Smooth muscle cell (in vitro differentiated cells): ENCODE measurements around the gene ZFYVE16. TPM values are rescaled to one million over a fixed set of nuclear protein-coding genes. Genes with fewer than 3 reads are reported as not detected.

Source experiments
- DNase-seq: peaks from one replicate; lab custom pipeline; 2025; ENCODE audit not compliant: unreplicated experiment; lab: John Stamatoyannopoulos, UW
- H2AFZ ChIP-seq: fragments of 200-600 bp; sonication (generic); 2 replicates; pipeline ENCODE4 v1.6.0; 2016; ENCODE audit warnings: antibody characterized with exemption, low read depth, mild to moderate bottlenecking
- H3F3A ChIP-seq: fragments of 200-600 bp; sonication (generic); 2 replicates; pipeline ENCODE4 v1.6.0; 2017; ENCODE audit warnings: antibody characterized with exemption, low read depth
- H3K27ac ChIP-seq: fragments of 200-600 bp; sonication (generic); 2 replicates; pipeline ENCODE4 v1.5.1; 2016; ENCODE audit warnings: low read depth, mild to moderate bottlenecking
- H3K27me3 ChIP-seq: fragments of 200-600 bp; sonication (generic); 2 replicates; pipeline ENCODE4 v1.6.1; 2016; ENCODE audit warnings: low read depth, mild to moderate bottlenecking
- H3K36me3 ChIP-seq: fragments of 200-600 bp; sonication (generic); 2 replicates; pipeline ENCODE4 v1.5.1; 2016; ENCODE audit warnings: low read depth
- H3K4me1 ChIP-seq: fragments of 200-600 bp; sonication (generic); 2 replicates; pipeline ENCODE4 v1.5.1; 2016; ENCODE audit warnings: low read depth
- H3K4me2 ChIP-seq: fragments of 200-600 bp; sonication (generic); 2 replicates; pipeline ENCODE4 v1.6.0; 2016; ENCODE audit warnings: mild to moderate bottlenecking
- H3K4me3 ChIP-seq: fragments of 200-600 bp; sonication (generic); 2 replicates; pipeline ENCODE4 v1.5.1; 2016; ENCODE audit warnings: mild to moderate bottlenecking
- H3K79me2 ChIP-seq: fragments of 200-600 bp; sonication (generic); 2 replicates; pipeline ENCODE4 v1.6.0; 2016; ENCODE audit warnings: low read depth, mild to moderate bottlenecking
- H3K9ac ChIP-seq: fragments of 200-600 bp; sonication (generic); 2 replicates; pipeline ENCODE4 v1.6.0; 2016; ENCODE audit warnings: low read depth
- H3K9me3 ChIP-seq: fragments of 200-600 bp; sonication (generic); replicated peaks from 2 replicates; pipeline ENCODE4 v1.5.1; 2016; ENCODE audit warnings: low read depth
- H4K20me1 ChIP-seq: fragments of 200-600 bp; sonication (generic); 2 replicates; pipeline ENCODE4 v1.6.0; 2016; ENCODE audit warnings: low read depth
- WGBS: methylation state at CpG from one replicate; pipeline ENCODE4 v1.1.7; 2016; ENCODE audit warnings: low lambda C conversion rate; 5-methylcytosine and 5-hydroxymethylcytosine counted together
- polyA plus RNA-seq: library from polyadenylated mRNA; unstranded; fragments of >200 nt; fragmentation: Nextera tagmentation; extraction: Ambion mirVana; gene quantifications from 2 replicates; pipeline ENCODE4 v1.2.1, GENCODE V29; 2016
- total RNA-seq: library from RNA; depleted of rRNA; stranded (reverse); fragments of >200 nt; gene quantifications from 2 replicates; pipeline ENCODE4 v1.2.3, GENCODE V29; 2014
- TF ChIP-seq, protein P1 (sequence below): fragments of 200-600 bp; sonication (generic); IDR thresholded peaks from 2 replicates; pipeline ENCODE4 v1.5.1; 2017; ENCODE audit warnings: borderline replicate concordance, mild to moderate bottlenecking, antibody characterized with exemption; ENCODE audit not compliant: insufficient read depth, poor library complexity, severe bottlenecking

The ZFYVE16 gene
- total and polyA plus RNA-seq, 2 experiments from 2014 or later = 16.5 to 40.9 TPM

- WGBS = 85% methylated on average over 2 of the region's 2 CpGs
- Histone ChIP-seq H3K4me1 (no peaks in the 10 kb centered on the region), H3F3A (no peaks in the 10 kb centered on the region), H3K79me2 (peaks cover 6% of the 10 kb centered on the region), H3K27ac (no peak overlapping the region), H3K9me3 (no peaks in the 10 kb centered on the region), H4K20me1 (peaks cover 4% of the 10 kb centered on the region), H3K27me3 (no peaks in the 10 kb centered on the region), H2AFZ (peak overlapping the region; percentile 47), H3K9ac (no peak overlapping the region), H3K4me3 (no peak overlapping the region), H3K4me2 (no peak overlapping the region), H3K36me3 (no peaks in the 10 kb centered on the region)
- DNase-seq = no peak
- TF ChIP-seq, protein P1, sequence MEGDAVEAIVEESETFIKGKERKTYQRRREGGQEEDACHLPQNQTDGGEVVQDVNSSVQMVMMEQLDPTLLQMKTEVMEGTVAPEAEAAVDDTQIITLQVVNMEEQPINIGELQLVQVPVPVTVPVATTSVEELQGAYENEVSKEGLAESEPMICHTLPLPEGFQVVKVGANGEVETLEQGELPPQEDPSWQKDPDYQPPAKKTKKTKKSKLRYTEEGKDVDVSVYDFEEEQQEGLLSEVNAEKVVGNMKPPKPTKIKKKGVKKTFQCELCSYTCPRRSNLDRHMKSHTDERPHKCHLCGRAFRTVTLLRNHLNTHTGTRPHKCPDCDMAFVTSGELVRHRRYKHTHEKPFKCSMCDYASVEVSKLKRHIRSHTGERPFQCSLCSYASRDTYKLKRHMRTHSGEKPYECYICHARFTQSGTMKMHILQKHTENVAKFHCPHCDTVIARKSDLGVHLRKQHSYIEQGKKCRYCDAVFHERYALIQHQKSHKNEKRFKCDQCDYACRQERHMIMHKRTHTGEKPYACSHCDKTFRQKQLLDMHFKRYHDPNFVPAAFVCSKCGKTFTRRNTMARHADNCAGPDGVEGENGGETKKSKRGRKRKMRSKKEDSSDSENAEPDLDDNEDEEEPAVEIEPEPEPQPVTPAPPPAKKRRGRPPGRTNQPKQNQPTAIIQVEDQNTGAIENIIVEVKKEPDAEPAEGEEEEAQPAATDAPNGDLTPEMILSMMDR = no peak
Observed at GRCh38 chr5:80403782-80404181, 4.1 kb upstream of the ZFYVE16 start.

GRCh38 chr5:80406980-80407734 is 707 bp upstream of the ZFYVE16 start:
- H3K9me3 ChIP-seq = no peaks in the 10 kb centered on the region
- TF ChIP-seq, protein P1 = no peak
- peaks cover 40% of the 10 kb centered on the region for H3K79me2 ChIP-seq
- H3K27ac ChIP-seq = peak overlapping the region; percentile 93
- peak overlapping the region; percentile 89 for H2AFZ ChIP-seq
- H3K9ac ChIP-seq = peak overlapping the region; percentile 81
- H4K20me1 ChIP-seq = peaks cover 33% of the 10 kb centered on the region
- H3K4me2 ChIP-seq = peak overlapping the region; percentile 96
- no peak for DNase-seq
- peak overlapping the region; percentile 97 for H3K4me3 ChIP-seq
- no peaks in the 10 kb centered on the region for H3K27me3 ChIP-seq
- no peaks in the 10 kb centered on the region for H3F3A ChIP-seq
- H3K36me3 ChIP-seq = no peaks in the 10 kb centered on the region
- peaks cover 16% of the 10 kb centered on the region for H3K4me1 ChIP-seq
- WGBS = 38% methylated on average over 19 of the region's 31 CpGs

DNA sequence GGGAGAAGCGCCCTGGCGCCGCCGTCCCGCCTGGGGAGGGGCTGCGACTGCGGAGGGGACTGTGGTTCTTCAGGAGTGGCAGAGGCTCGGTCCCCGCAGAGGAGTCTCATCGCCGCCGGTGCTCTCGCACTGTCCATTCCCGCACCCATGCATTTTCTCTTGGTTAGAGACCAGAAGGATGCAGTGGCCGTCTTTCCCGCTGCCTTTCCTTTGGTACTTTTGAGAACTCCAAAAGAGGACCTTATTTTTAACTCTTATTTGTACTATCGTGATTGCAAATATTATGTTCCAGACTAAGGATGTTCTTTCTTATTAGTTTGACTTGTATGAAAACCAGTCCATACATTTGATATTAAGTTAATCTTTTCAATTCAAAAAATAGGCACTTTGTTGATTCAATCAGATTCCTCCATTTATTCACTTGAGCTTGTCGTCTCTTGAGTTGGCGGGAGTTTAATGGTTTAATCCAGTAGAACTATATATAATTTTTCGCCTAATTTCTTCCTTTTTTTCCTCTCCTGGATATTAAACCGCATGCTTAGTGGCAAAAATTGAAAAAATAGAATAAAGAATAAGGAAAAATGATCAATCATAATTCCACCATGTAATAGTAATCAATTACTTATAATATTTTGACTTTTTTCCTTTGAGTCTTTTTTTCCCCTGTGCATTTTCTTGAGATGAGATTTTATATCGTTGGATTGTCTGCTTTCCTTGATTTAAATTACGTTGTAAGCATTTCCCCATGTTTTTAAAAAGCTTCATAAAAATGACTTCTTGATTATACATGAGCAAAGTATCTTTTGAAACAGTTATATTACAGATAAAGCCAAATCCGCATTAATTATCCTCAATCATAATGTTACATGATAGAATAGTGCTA is 861 bp downstream of the ZFYVE16 start:
- DNase-seq = no peak
- TF ChIP-seq, protein P1 = no peak

More for the DNA sequence above, 861 bp downstream of the ZFYVE16 start:
- Histone ChIP-seq H3K27ac (peak overlapping the region; percentile 93), H3K4me2 (peak overlapping the region; percentile 96), H4K20me1 (peaks cover 41% of the 10 kb centered on the region), H3K4me1 (peaks cover 16% of the 10 kb centered on the region), H3F3A (no peaks in the 10 kb centered on the region), H2AFZ (peak overlapping the region; percentile 89), H3K9me3 (no peaks in the 10 kb centered on the region), H3K27me3 (no peaks in the 10 kb centered on the region), H3K36me3 (no peaks in the 10 kb centered on the region), H3K9ac (peak overlapping the region; percentile 96), H3K79me2 (peaks cover 55% of the 10 kb centered on the region), H3K4me3 (peak overlapping the region; percentile 97)
- 6% methylated on average over 24 of the region's 24 CpGs for WGBS
